ENCODE results near the gene MTARC2. TPM values are rescaled to one million over a fixed set of nuclear protein-coding genes. Genes with fewer than 3 reads are reported as not detected.

MTARC2 gene
- total RNA-seq, 1 experiment from 2014 or later, result not detected

GRCh38 chr1:220707160-220707559, 41.0 kb upstream of the MTARC2 start:
- POLR2A ChIA-PET (ENCODE audit: low non-redundant PET), result no interaction called here
- TF ChIP-seq CTCF (conservative IDR thresholded peaks at IDR 0.05; ENCODE audit: low read depth, low read length) (no peak), EZH2 (IDR thresholded peaks at IDR 0.05; ENCODE audit: borderline replicate concordance, low read depth, low read length, poor library complexity, severe bottlenecking) (no peak)
- H3K4me1 ChIP-seq (ENCODE audit: insufficient read depth, low read length, poor library complexity, severe bottlenecking), result no peaks in the 10 kb centered on the region
- intact Hi-C loops (cut with micrococcal nuclease; ENCODE audit: unreplicated experiment), result no loop called here
- no peak overlapping the region for H3K27ac ChIP-seq (ENCODE audit: low read depth, low read length, poor library complexity, severe bottlenecking)
- no peaks in the 10 kb centered on the region for H3K9me3 ChIP-seq (ENCODE audit: low read depth, low read length, poor library complexity, severe bottlenecking)
- no peak for DNase-seq (ENCODE audit: low spot score)
- no TSS peak for BruUV-seq (replicated peaks)
- CTCF ChIA-PET, result no interaction called here
- H3K36me3 ChIP-seq (ENCODE audit: insufficient read depth, low read length, poor library complexity, severe bottlenecking), result no peaks in the 10 kb centered on the region
- no peak overlapping the region for H3K4me3 ChIP-seq (ENCODE audit: low read depth, low read length, poor library complexity, severe bottlenecking)
- H3K27me3 ChIP-seq (replicated peaks; ENCODE audit: insufficient read depth, low read depth, low read length, poor library complexity), result no peaks in the 10 kb centered on the region

- no TSS peak for BruUV-seq (replicated peaks)
- H3K4me3 ChIP-seq (ENCODE audit: low read depth, low read length, poor library complexity, severe bottlenecking), result no peak overlapping the region
- DNase-seq (ENCODE audit: low spot score), result no peak
- intact Hi-C loops (cut with micrococcal nuclease; ENCODE audit: unreplicated experiment), result no loop called here
- TF ChIP-seq EZH2 (IDR thresholded peaks at IDR 0.05; ENCODE audit: borderline replicate concordance, low read depth, low read length, poor library complexity, severe bottlenecking), result no peak
- ChIA-PET POLR2A (ENCODE audit: low non-redundant PET) (no interaction called here), CTCF (no interaction called here)
- no peaks in the 10 kb centered on the region for H3K9me3 ChIP-seq (ENCODE audit: low read depth, low read length, poor library complexity, severe bottlenecking)
- no peaks in the 10 kb centered on the region for H3K27me3 ChIP-seq (replicated peaks; ENCODE audit: insufficient read depth, low read depth, low read length, poor library complexity)
- no peaks in the 10 kb centered on the region for H3K36me3 ChIP-seq (ENCODE audit: insufficient read depth, low read length, poor library complexity, severe bottlenecking)
- H3K27ac ChIP-seq (ENCODE audit: low read depth, low read length, poor library complexity, severe bottlenecking), result no peak overlapping the region
- H3K4me1 ChIP-seq (ENCODE audit: insufficient read depth, low read length, poor library complexity, severe bottlenecking), result no peaks in the 10 kb centered on the region
These were observed 39.9 kb upstream of the MTARC2 start for GRCh38 chr1:220708244-220708643.

GRCh38 chr1:220708936-220709801, 39.0 kb upstream of the MTARC2 start:
- intact Hi-C loops (cut with micrococcal nuclease; ENCODE audit: unreplicated experiment), result no loop called here
- CTCF ChIA-PET, result no interaction called here
- DNase-seq (ENCODE audit: low spot score), result no peak
- Histone ChIP-seq H3K36me3 (ENCODE audit: insufficient read depth, low read length, poor library complexity, severe bottlenecking) (no peaks in the 10 kb centered on the region), H3K9me3 (ENCODE audit: low read depth, low read length, poor library complexity, severe bottlenecking) (no peaks in the 10 kb centered on the region), H3K27me3 (replicated peaks; ENCODE audit: insufficient read depth, low read depth, low read length, poor library complexity) (no peaks in the 10 kb centered on the region), H3K4me1 (ENCODE audit: insufficient read depth, low read length, poor library complexity, severe bottlenecking) (no peaks in the 10 kb centered on the region), H3K27ac (ENCODE audit: low read depth, low read length, poor library complexity, severe bottlenecking) (no peak overlapping the region), H3K4me3 (ENCODE audit: low read depth, low read length, poor library complexity, severe bottlenecking) (no peak overlapping the region)
- no TSS peak for BruUV-seq (replicated peaks)
- TF ChIP-seq CTCF (conservative IDR thresholded peaks at IDR 0.05; ENCODE audit: low read depth, low read length) (no peak), EZH2 (IDR thresholded peaks at IDR 0.05; ENCODE audit: borderline replicate concordance, low read depth, low read length, poor library complexity, severe bottlenecking) (no peak)
- POLR2A ChIA-PET (ENCODE audit: low non-redundant PET), result no interaction called here
